RWPE1 (cell line): ENCODE results near the gene GPR171.

Experiments
- CTCF ChIA-PET: fragments of 350-600 bp; sonication (Branson Sonifier 250); formaldehyde crosslinking; extraction: SDS; loops from one replicate; lab custom pipeline; 2021; lab: Yijun Ruan, JAX
- POLR2A ChIA-PET: fragments of 400-600 bp; formaldehyde crosslinking; extraction: SDS; loops from one replicate; lab custom pipeline; 2020; ENCODE audit warnings: antibody characterized with exemption; ENCODE audit not compliant: low non-redundant PET; lab: Yijun Ruan, JAX
- DNase-seq: peaks from one replicate; pipeline ENCODE4 v3.0.0; 2012; ENCODE audit warnings: low spot score
- H3K27ac ChIP-seq: fragments of 450-650 bp; 2 replicates; pipeline ENCODE4 v1.5.1; 2017
- CTCF ChIP-seq: fragments of 450-650 bp; conservative IDR thresholded peaks from 2 replicates; pipeline ENCODE4 v1.5.1; 2017; ENCODE audit warnings: low read depth, mild to moderate bottlenecking

GPR171 gene

GRCh38 chr3:151169262-151169947 is 33.6 kb downstream of the GPR171 start:
- ChIA-PET POLR2A (no interaction called here), CTCF (interaction anchor here (0.6 to 2.4 kb wide), 5 partner anchors 110 to 259 kb away, joined by 3 to 22 read pairs (median 4); partner anchors contain the start of gene P2RY14)
- no peak for DNase-seq
- no peak for TF ChIP-seq CTCF
- no peak overlapping the region for H3K27ac ChIP-seq

DNA sequence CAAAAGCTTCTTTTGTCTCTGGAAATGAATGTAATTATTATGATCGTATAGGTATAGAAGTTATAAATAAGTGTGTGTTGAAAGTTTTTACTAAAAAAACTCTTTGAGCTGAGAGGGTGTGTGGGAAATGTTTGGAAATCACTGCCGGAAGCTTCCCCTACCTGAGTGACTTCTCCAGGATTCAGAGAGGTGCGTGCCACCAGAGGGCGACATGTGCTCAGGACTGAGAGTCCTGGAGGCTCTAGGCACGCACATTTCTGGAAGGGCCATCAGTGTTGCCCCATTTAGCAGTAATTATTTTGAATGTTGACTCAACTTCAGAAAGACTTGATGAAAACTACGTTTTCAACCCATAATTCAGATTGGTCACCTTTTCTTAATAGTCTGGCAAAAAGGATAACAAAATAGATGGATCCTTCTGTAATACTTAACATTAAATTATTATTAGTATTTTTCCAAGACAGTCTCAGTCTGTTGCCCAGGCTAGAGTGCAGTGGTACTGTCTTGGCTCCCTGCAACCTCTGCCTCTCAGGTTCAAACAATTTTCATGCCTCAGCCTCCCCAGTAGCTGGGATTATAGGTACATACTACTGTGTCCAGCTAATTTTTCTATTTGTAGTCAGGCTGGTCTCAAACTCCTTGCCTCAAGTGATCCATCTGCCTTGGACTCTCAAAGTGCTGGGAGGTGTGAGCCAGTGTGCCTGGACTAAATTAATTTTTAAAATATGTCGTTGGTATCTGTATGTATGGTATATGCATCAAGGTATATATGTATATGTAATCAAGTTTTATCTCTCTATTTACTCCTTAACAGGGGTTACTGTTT is 34.5 kb downstream of the GPR171 start:
- DNase-seq: peak; percentile 63
- POLR2A ChIA-PET: no interaction called here
- CTCF ChIA-PET: interaction anchor here (0.6 to 2.4 kb wide), 34 partner anchors 10 to 731 kb away, joined by 3 to 22 read pairs (median 4); partner anchors contain the start of genes IGSF10 and P2RY14
- peak; percentile 87 for TF ChIP-seq CTCF
- H3K27ac ChIP-seq: no peak overlapping the region

GRCh38 chr3:151166161-151166560 is 36.9 kb downstream of the GPR171 start:
- no peak overlapping the region for H3K27ac ChIP-seq
- ChIA-PET POLR2A (no interaction called here), CTCF (no interaction called here)
- DNase-seq: no peak
- TF ChIP-seq CTCF: no peak

GRCh38 chr3:151165226-151165625 is 37.8 kb downstream of the GPR171 start:
- ChIA-PET POLR2A (no interaction called here), CTCF (no interaction called here)
- H3K27ac ChIP-seq: no peak overlapping the region
- no peak for TF ChIP-seq CTCF
- no peak for DNase-seq

DNA sequence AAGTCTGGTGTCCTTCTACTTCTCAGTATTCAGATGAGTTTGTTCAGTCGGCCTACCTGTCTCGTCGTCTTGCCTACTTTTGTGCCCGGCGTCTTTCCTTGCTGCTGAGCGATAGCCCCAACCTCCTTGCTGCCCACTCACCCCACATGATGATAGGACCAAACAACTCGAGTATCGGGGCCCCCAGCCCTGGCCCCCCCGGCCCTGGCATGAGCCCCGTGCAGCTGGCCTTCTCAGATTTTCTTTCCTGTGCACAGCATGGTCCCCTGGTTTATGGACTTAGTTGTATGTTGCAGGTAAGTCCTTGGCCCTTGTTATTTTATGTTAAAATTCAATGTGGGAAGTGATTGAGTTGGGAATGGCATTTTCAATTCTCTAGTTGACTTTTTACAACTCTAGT is 43.2 kb downstream of the GPR171 start:
- ChIA-PET POLR2A (no interaction called here), CTCF (no interaction called here)
- TF ChIP-seq CTCF: no peak
- DNase-seq: no peak
- H3K27ac ChIP-seq: no peak overlapping the region

- POLR2A ChIA-PET: no interaction called here
Observed at GRCh38 chr3:151156618-151157216, 46.3 kb downstream of the GPR171 start.

More at GRCh38 chr3:151156618-151157216, 46.3 kb downstream of the GPR171 start:
- TF ChIP-seq CTCF: peak; percentile 70
- no peak overlapping the region for H3K27ac ChIP-seq
- CTCF ChIA-PET: interaction anchor here (0.6 to 2.4 kb wide), 7 partner anchors 9 to 485 kb away, joined by 3 to 7 read pairs (median 3); no protein-coding TSS in a partner anchor
- DNase-seq: peak; percentile 58
